Ectodermal cell (in vitro differentiated cells): ENCODE results near the gene KDM7A.
"Not testable (repeated sequence)": the region's sequence is repeated elsewhere in the genome, so short reads cannot be mapped to it uniquely, and the experiment has no call there.

Experiments used
- H3K27ac ChIP-seq: 2 replicates; pipeline ENCODE4 v1.7.0; 2013; ENCODE audit warnings: mild to moderate bottlenecking, low read depth, low read length; ENCODE audit not compliant: insufficient read depth, poor library complexity, severe bottlenecking
- H3K27me3 ChIP-seq: 2 replicates; pipeline ENCODE4 v1.7.0; 2013; ENCODE audit warnings: mild to moderate bottlenecking, low read length; ENCODE audit not compliant: insufficient read depth, control insufficient read depth, poor library complexity, severe bottlenecking
- H3K36me3 ChIP-seq: one replicate; pipeline ENCODE4 v1.7.0; 2013; ENCODE audit warnings: low read length; ENCODE audit not compliant: control insufficient read depth, insufficient read depth
- H3K4me1 ChIP-seq: one replicate; pipeline ENCODE4 v1.7.0; 2013; ENCODE audit warnings: low read length; ENCODE audit not compliant: control insufficient read depth, insufficient read depth
- H3K4me3 ChIP-seq: 2 replicates; pipeline ENCODE4 v1.7.0; 2013; ENCODE audit warnings: low read depth, low read length, control low read depth; ENCODE audit not compliant: insufficient read depth
- H3K9me3 ChIP-seq: 2 replicates; pipeline ENCODE4 v1.7.0; 2013; ENCODE audit warnings: mild to moderate bottlenecking, low read length, moderate library complexity; ENCODE audit not compliant: control insufficient read depth
- WGBS, 2 experiments: methylation state at CpG; one replicate each; pipeline ENCODE4 v1.1.7; 2013; ENCODE audit warnings: missing lambda C conversion rate in 2 of 2; 5-methylcytosine and 5-hydroxymethylcytosine counted together

Gene KDM7A

DNA sequence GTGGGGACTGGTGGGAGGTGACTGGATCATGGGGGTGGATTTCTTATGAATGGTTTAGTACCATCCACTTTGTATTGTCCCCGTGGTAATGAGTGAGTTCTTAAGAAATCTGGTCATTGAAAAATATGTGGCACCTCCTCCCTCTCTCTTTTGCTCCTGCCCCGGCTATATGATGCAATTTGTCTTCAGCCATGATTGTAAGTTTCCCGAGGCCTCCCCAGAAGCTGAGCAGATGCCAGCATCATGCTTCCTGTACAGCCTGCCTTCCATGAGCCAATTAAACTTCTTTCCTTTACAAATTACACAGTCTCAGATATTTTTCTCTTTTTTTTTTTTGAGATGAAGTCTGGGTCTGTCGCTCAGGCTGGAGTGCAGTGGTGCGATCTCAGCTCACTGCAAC, 2.6 kb upstream of the KDM7A start:
- Histone ChIP-seq H3K9me3 (no peaks in the 10 kb centered on the region), H3K4me3 (no peak overlapping the region), H3K36me3 (no peaks in the 10 kb centered on the region), H3K27ac (no peak overlapping the region), H3K4me1 (no peaks in the 10 kb centered on the region), H3K27me3 (peaks cover 26% of the 10 kb centered on the region)
- 93 to 96% methylated on average over 5 of the region's 5 CpGs for WGBS, 2 experiments

- Histone ChIP-seq H3K9me3 (no peaks in the 10 kb centered on the region), H3K36me3 (no peaks in the 10 kb centered on the region), H3K4me3 (peak overlapping the region; percentile 72), H3K27ac (peak overlapping the region; percentile 85), H3K4me1 (no peaks in the 10 kb centered on the region), H3K27me3 (peaks cover 19% of the 10 kb centered on the region)
- 0% methylated on average over 95 of the region's 95 CpGs for WGBS, 2 experiments
Observed at GRCh38 chr7:140176122-140176701, 571 bp downstream of the KDM7A start.

DNA sequence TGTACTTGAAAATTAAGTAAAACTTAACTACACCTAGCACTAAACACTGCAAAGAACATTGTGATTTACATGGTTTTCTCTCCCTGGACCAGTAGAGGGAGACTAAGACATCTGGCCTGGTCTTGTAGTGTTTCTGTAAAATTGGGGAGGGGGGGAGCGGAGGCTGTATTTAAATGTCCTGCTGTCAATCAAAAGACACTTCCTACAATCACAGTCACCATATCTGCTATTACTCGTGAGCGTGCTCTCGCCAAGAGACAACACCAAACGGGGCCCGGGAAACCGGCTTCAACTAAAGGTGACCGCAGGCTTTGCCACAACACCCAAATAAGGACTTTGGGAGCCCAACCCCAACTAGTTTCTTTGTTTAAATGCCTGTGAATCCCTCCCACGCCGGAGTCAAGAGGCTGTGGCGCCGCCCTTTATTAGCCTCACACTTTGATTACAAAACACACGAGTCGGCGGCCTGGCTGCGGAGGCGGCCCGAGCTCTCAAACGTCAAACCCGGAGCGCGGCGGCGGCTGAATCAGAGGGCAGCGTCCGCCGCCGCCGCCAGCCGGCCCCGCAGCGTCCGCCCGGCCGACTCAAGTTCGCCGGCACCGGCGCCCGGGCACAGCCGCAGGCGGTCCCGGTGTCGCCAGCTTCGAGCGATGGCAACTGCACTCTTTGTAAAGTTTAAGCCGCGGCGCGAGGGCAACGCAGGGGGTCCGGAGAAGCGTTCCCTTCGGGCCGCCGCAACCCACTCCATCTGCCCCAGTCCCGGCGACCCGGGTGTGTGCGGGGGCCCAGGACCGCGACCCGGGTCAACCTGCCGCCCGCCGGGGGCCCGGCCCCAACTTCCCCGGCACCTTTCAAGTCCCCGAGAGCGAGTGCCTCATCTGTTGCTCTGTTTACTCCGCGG, 1.3 kb downstream of the KDM7A start:
- no peaks in the 10 kb centered on the region for H3K36me3 ChIP-seq
- no peaks in the 10 kb centered on the region for H3K9me3 ChIP-seq
- H3K4me1 ChIP-seq = no peaks in the 10 kb centered on the region
- H3K4me3 ChIP-seq = peak overlapping the region; percentile 72
- H3K27me3 ChIP-seq = peaks cover 19% of the 10 kb centered on the region
- WGBS, 2 experiments = 0% methylated on average over 71 of the region's 72 CpGs
- peak overlapping the region; percentile 85 for H3K27ac ChIP-seq

GRCh38 chr7:140174217-140174616, 2.6 kb downstream of the KDM7A start:
- Histone ChIP-seq H3K9me3 (no peaks in the 10 kb centered on the region), H3K36me3 (no peaks in the 10 kb centered on the region), H3K27ac (no peak overlapping the region), H3K4me1 (no peaks in the 10 kb centered on the region), H3K27me3 (peaks cover 18% of the 10 kb centered on the region), H3K4me3 (no peak overlapping the region)
- 99 to 100% methylated on average over 1 to 2 of the region's 2 CpGs for WGBS, 2 experiments

GRCh38 chr7:140170375-140170774, 6.4 kb downstream of the KDM7A start:
- H3K9me3 ChIP-seq = no peaks in the 10 kb centered on the region
- H3K4me1 ChIP-seq = no peaks in the 10 kb centered on the region
- H3K36me3 ChIP-seq = no peaks in the 10 kb centered on the region
- no peak overlapping the region for H3K27ac ChIP-seq
- 88 to 97% methylated on average over 4 of the region's 4 CpGs for WGBS, 2 experiments
- no peaks in the 10 kb centered on the region for H3K27me3 ChIP-seq
- H3K4me3 ChIP-seq = no peak overlapping the region

DNA sequence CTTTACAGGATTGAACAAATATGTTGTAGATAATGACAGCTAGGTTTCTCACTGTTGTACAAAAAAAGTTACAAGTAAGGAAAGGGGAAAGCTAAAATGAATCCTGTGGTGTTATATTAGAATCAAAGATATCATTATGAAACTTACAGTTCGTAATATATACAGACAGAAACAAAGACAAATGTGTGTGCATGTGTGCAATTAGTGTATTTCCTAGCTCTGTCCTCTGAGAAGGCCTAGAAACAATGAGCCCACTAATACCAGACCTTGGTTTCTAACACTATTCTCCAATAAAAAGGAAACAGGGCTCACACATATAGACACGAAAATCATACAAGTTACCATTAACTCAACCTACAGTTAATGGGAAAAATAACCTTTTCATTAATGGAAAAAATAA, 8.0 kb downstream of the KDM7A start:
- Histone ChIP-seq H3K27ac (no peak overlapping the region), H3K4me3 (no peak overlapping the region), H3K36me3 (no peaks in the 10 kb centered on the region), H3K27me3 (no peaks in the 10 kb centered on the region), H3K9me3 (no peaks in the 10 kb centered on the region), H3K4me1 (no peaks in the 10 kb centered on the region)
- 100% methylated on average over 1 to 2 of the region's 2 CpGs for WGBS, 2 experiments

DNA sequence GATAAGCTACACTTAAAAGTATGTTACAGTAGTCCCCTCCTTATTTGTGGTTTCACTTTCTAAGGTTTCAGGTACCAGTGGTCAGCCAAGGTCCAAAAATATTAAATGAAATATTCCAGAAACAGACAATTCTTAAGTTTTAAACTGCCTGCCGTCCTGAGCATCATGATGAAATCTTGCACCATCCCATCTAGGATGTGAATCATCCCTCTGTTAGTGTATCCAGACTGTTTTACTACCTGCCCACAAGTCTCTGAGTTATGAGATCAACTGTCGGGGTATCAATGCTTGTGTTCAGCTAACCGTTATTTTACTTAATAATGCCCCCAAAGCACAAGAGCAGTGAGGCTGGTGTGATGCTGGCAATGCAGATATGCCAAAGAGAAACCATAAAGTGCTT, 11.4 kb downstream of the KDM7A start:
- Histone ChIP-seq H3K9me3 (no peaks in the 10 kb centered on the region), H3K27ac (no peak overlapping the region), H3K4me1 (peaks cover 5% of the 10 kb centered on the region), H3K36me3 (no peaks in the 10 kb centered on the region), H3K27me3 (no peaks in the 10 kb centered on the region), H3K4me3 (no peak overlapping the region)
- 93 to 97% methylated on average over 2 to 3 of the region's 3 CpGs for WGBS, 2 experiments

GRCh38 chr7:140162081-140162480, 14.7 kb downstream of the KDM7A start:
- not testable (repeated sequence) for H3K27me3 ChIP-seq, H3K4me3 ChIP-seq, H3K27ac ChIP-seq, H3K4me1 ChIP-seq, H3K9me3 ChIP-seq, H3K36me3 ChIP-seq
- 93 to 95% methylated on average over 11 of the region's 11 CpGs for WGBS, 2 experiments

DNA sequence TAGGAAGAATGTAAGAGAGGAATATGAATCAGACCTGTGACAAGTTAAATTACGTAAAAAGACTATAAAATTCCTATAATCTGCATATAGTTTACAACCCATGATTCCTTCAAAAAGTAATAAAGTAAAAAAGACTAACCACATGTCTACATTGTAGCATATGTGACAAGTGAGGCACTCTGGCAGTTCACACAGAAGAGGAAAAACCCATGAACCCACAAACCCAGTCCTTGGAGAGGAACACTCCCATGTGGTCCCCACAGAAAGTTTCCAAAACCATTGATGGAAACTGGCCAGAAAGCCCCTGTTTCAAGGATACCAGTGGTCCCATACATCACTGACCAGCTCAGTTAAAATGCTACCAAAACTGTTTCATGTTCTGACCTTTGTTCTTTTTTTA, 15.7 kb downstream of the KDM7A start:
- Histone ChIP-seq H3K27ac (no peak overlapping the region), H3K9me3 (no peaks in the 10 kb centered on the region)
- 100% methylated on average over 1 of the region's 1 CpG; no CpG with 5 or more reads in 1 of the 2 experiments for WGBS, 2 experiments

GRCh38 chr7:140160308-140160707, 16.5 kb downstream of the KDM7A start:
- Histone ChIP-seq H3K36me3 (no peaks in the 10 kb centered on the region), H3K27ac (no peak overlapping the region), H3K9me3 (no peaks in the 10 kb centered on the region), H3K27me3 (no peaks in the 10 kb centered on the region), H3K4me1 (peaks cover 8% of the 10 kb centered on the region), H3K4me3 (no peak overlapping the region)
- WGBS, 2 experiments = 21 to 31% methylated on average over 2 of the region's 2 CpGs

More for the DNA sequence above, 15.7 kb downstream of the KDM7A start:
- H3K36me3 ChIP-seq = no peaks in the 10 kb centered on the region
- H3K4me3 ChIP-seq = no peak overlapping the region
- no peaks in the 10 kb centered on the region for H3K27me3 ChIP-seq
- H3K4me1 ChIP-seq = peaks cover 8% of the 10 kb centered on the region
